Chondrocyte (in vitro differentiated cells): ENCODE data around the gene CDH24. TPM values are rescaled to one million over a fixed set of nuclear protein-coding genes. Genes with fewer than 3 reads are reported as not detected.
A peak's percentile ranks its signal among the peaks of the same experiment; 100 is the strongest.
"Not testable (repeated sequence)": the region's sequence is repeated elsewhere in the genome, so short reads cannot be mapped to it uniquely, and the experiment has no call there.

Source experiments
- DNase-seq: peaks from one replicate; pipeline ENCODE4 v3.0.0; 2021; ENCODE audit warnings: mixed read lengths, low spot score
- H3K27ac Mint-ChIP-seq: one replicate; pipeline ENCODE4 v1.8.0; 2021; ENCODE audit warnings: mild to moderate bottlenecking, moderate library complexity, mixed read lengths; ENCODE audit not compliant: unreplicated experiment
- H3K27me3 Mint-ChIP-seq: 2 replicates; pipeline ENCODE4 v1.8.0; 2021; ENCODE audit warnings: low read depth, mixed read lengths
- H3K36me3 Mint-ChIP-seq: 2 replicates; pipeline ENCODE4 v1.8.0; 2021; ENCODE audit warnings: low read depth, mixed read lengths
- H3K4me1 Mint-ChIP-seq: 2 replicates; pipeline ENCODE4 v1.8.0; 2021; ENCODE audit warnings: low read depth, mild to moderate bottlenecking, mixed read lengths
- H3K4me3 Mint-ChIP-seq: one replicate; pipeline ENCODE4 v1.8.0; 2021; ENCODE audit warnings: mild to moderate bottlenecking, moderate library complexity, mixed read lengths; ENCODE audit not compliant: unreplicated experiment
- H3K9me3 Mint-ChIP-seq: 2 replicates; pipeline ENCODE4 v1.8.0; 2021; ENCODE audit warnings: low read depth, mixed read lengths
- CTCF ChIP-seq: fragments of 200-600 bp; sonication (generic); IDR thresholded peaks from 2 replicates; pipeline ENCODE4 v1.5.0; 2021; ENCODE audit warnings: antibody characterized with exemption, mild to moderate bottlenecking, moderate library complexity
- total RNA-seq: library from RNA; stranded (reverse); gene quantifications from 3 replicates; pipeline ENCODE4 v1.2.1, GENCODE V29; 2021

Gene CDH24
- total RNA-seq, 1 donor from 2014 or later, result 10.2 TPM

- H3K4me1 Mint-ChIP-seq, result peaks cover 47% of the 10 kb centered on the region
- H3K27me3 Mint-ChIP-seq, result no peaks in the 10 kb centered on the region
- peak overlapping the region; percentile 90 for H3K27ac Mint-ChIP-seq
- no peaks in the 10 kb centered on the region for H3K9me3 Mint-ChIP-seq
- DNase-seq, result no peak
- H3K36me3 Mint-ChIP-seq, result no peaks in the 10 kb centered on the region
- H3K4me3 Mint-ChIP-seq, result peak overlapping the region; percentile 74
- TF ChIP-seq CTCF, result no peak
Observed at GRCh38 chr14:23005451-23006187, 51.7 kb downstream of the CDH24 start.

GRCh38 chr14:23004274-23004673 is 53.0 kb downstream of the CDH24 start:
- not testable (repeated sequence) for DNase-seq, H3K9me3 Mint-ChIP-seq, H3K36me3 Mint-ChIP-seq, H3K27ac Mint-ChIP-seq, H3K4me3 Mint-ChIP-seq, H3K27me3 Mint-ChIP-seq
- peaks cover 36% of the 10 kb centered on the region for H3K4me1 Mint-ChIP-seq

GRCh38 chr14:23002592-23002991 is 54.7 kb downstream of the CDH24 start:
- Mint-ChIP-seq H3K36me3 (no peaks in the 10 kb centered on the region), H3K27me3 (no peaks in the 10 kb centered on the region), H3K27ac (no peak overlapping the region), H3K4me1 (peaks cover 24% of the 10 kb centered on the region), H3K4me3 (no peak overlapping the region), H3K9me3 (no peaks in the 10 kb centered on the region)
- TF ChIP-seq CTCF, result no peak
- DNase-seq, result no peak

GRCh38 chr14:23000860-23001259 is 56.5 kb downstream of the CDH24 start:
- H3K36me3 Mint-ChIP-seq, result no peaks in the 10 kb centered on the region
- no peak for TF ChIP-seq CTCF
- H3K4me1 Mint-ChIP-seq, result peaks cover 11% of the 10 kb centered on the region
- no peak for DNase-seq
- no peaks in the 10 kb centered on the region for H3K9me3 Mint-ChIP-seq
- H3K4me3 Mint-ChIP-seq, result no peak overlapping the region
- no peaks in the 10 kb centered on the region for H3K27me3 Mint-ChIP-seq
- no peak overlapping the region for H3K27ac Mint-ChIP-seq

- no peaks in the 10 kb centered on the region for H3K9me3 Mint-ChIP-seq
- no peak for DNase-seq
- H3K27ac Mint-ChIP-seq, result no peak overlapping the region
- no peaks in the 10 kb centered on the region for H3K27me3 Mint-ChIP-seq
- no peak for TF ChIP-seq CTCF
- no peak overlapping the region for H3K4me3 Mint-ChIP-seq
- peaks cover 17% of the 10 kb centered on the region for H3K4me1 Mint-ChIP-seq
- H3K36me3 Mint-ChIP-seq, result no peaks in the 10 kb centered on the region
Observed at GRCh38 chr14:22998329-22999012, 58.8 kb downstream of the CDH24 start.
